ENCODE measurements around the gene FMO1. TPM values are rescaled to one million over a fixed set of nuclear protein-coding genes. Genes with fewer than 3 reads are reported as not detected.
"Not testable (repeated sequence)": the region's sequence is repeated elsewhere in the genome, so short reads cannot be mapped to it uniquely, and the experiment has no call there.

Gene FMO1
- total RNA-seq, 1 experiment from 2014 or later = not detected

- no peak for DNase-seq (ENCODE audit: low read depth)
Measured at GRCh38 chr1:171231326-171231725, 17.0 kb upstream of the FMO1 start.

DNA sequence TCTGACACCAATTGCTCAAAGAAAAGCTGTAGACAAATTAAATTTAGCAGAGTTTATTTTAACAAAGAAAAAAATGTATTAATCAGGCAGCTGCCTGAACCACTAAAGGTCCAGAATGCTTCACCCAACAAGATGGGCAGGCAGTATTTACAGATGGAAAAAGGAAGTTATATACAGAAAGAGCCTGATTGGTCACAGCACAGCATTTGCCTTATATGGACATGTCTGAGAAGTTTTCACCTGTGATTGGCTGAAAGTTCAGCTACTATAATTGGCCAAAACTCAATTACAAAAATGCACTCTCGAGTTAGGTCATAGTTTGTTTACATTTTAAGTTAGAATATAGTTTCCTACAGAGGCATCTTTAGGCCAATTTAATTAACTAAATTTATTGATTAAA is 15.1 kb upstream of the FMO1 start:
- DNase-seq (ENCODE audit: low read depth) = peak; percentile 36

- DNase-seq (ENCODE audit: low read depth) = not testable (repeated sequence)
Measured at GRCh38 chr1:171236231-171236630, 12.1 kb upstream of the FMO1 start.

GRCh38 chr1:171243878-171244277 is 4.4 kb upstream of the FMO1 start:
- no peak for DNase-seq (ENCODE audit: low read depth)

GRCh38 chr1:171245458-171246064 is 2.7 kb upstream of the FMO1 start:
- DNase-seq (ENCODE audit: low read depth) = peak; percentile 32

GRCh38 chr1:171247501-171247900 is 793 bp upstream of the FMO1 start:
- no peak for DNase-seq (ENCODE audit: low read depth)

- no peak for DNase-seq (ENCODE audit: low read depth)
Measured at GRCh38 chr1:171248841-171249240, 547 bp downstream of the FMO1 start.

- DNase-seq (ENCODE audit: low read depth) = no peak
Measured at GRCh38 chr1:171250263-171250662, 2.0 kb downstream of the FMO1 start.

- no peak for DNase-seq (ENCODE audit: low read depth)
Measured at GRCh38 chr1:171251042-171251951, 3.0 kb downstream of the FMO1 start.

DNA sequence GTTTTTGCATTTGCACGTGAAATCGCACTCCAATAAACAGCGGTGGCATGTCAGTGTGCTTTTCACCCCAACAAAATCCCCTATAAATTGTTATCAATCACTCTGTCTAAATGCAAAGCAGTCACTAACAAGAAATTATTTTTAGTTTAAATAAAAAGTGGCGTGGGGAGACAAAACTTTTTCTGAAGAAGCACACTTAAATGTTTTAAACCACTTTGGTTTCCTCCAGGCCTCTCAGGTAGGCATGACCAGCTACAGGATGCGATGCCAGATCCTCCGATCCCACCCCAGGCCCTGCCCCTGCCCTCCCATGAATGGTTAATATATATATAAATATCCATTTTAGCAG is 3.6 kb downstream of the FMO1 start:
- no peak for DNase-seq (ENCODE audit: low read depth)

GRCh38 chr1:171252482-171252881 is 4.2 kb downstream of the FMO1 start:
- no peak for DNase-seq (ENCODE audit: low read depth)

DNA sequence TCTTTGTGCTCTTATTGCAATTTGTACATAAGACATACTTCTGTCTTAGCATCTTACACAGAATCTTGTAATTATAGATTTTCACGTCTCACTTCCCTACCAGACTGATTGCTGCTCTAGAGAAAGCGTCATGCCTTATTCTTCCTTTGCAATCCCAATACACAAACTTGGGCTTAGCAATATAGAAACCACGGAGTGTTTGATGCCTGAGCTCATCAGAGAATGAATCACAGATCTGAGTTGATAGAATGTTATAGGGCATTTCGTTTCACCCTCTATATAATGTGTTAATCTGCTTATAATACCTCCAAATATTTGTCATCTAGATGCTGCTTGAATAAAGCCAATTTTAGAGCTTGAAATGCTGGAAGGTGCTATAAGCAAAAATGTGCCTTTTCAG is 6.6 kb downstream of the FMO1 start:
- peak; percentile 9 for DNase-seq (ENCODE audit: low read depth)

DNA sequence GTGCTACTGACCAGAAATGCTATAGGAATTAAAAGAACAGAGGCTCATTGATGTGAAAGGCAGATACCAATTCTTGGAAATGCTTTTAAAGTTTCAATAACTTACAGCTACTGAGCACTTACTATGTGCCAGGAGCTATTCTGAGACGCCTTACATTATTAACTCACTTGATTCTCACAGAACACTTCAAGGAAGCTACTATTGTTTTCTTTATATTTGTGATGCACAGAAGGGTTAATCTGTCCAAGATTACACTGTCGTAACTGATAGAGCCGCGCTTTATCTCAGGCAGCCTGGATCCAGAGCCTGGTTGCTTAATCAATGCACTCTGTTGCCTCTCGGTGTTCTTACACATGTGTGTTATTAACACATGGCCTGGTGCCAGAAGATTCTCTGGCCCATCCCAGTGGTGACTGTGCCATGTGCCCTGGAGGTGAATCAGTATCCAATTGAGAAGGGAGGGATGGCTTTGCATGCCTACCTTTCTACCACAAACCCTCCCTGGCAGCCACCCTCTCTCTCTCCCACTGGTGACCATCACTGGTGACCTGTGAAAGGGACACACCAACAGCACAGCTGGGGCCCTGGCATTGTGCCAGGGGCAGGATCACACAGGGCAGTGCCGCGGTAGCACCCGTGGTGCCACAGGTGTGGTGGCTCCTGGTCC is 8.8 kb downstream of the FMO1 start:
- DNase-seq (ENCODE audit: low read depth) = no peak

GRCh38 chr1:171257607-171258076 is 9.3 kb downstream of the FMO1 start:
- DNase-seq (ENCODE audit: low read depth) = no peak

- no peak for DNase-seq (ENCODE audit: low read depth)
Measured at GRCh38 chr1:171258429-171258828, 10.1 kb downstream of the FMO1 start.

DNA sequence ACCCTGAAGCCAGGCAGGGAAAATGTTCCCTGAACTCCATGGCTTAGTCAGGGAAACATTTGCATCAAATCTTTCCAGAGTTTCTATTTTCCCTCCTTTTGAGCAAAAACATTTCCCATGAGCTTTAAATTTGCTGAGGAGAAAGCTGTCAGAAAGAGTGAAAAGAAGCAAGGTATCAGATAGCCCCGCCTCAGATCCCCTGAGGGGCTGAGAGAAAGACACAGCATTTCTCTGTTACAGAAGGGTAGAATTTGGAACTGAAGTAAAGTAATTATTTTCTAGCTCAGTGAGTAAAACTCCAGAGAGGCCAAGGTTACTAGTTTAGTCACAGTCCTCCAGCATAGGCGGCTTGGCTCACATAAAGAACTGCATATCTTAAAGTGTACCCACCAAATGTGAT is 10.6 kb downstream of the FMO1 start:
- no peak for DNase-seq (ENCODE audit: low read depth)

GRCh38 chr1:171261336-171261735 is 13.0 kb downstream of the FMO1 start:
- no peak for DNase-seq (ENCODE audit: low read depth)

GRCh38 chr1:171263901-171264300 is 15.6 kb downstream of the FMO1 start:
- no peak for DNase-seq (ENCODE audit: low read depth)

DNA sequence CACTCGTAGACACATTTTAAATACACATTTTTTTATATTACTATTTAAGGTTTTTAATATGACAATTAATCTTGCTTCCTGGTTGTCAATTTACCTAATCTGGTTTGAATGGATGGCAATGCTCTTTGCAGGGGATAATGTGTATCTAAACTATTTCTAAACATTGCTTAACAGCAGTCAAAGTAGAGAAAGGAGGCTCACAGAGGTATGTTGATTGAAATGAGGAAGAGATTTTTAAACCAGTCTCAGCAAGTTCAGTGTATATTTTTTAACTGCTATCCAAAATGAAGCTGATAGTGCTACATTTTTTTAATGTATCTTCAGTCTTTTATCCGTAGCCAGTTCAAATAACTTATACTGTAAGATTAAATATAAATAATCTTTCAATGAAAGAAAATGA is 17.4 kb downstream of the FMO1 start:
- DNase-seq (ENCODE audit: low read depth) = no peak

- DNase-seq (ENCODE audit: low read depth) = no peak
Measured at GRCh38 chr1:171266930-171267329, 18.6 kb downstream of the FMO1 start.

- no peak for DNase-seq (ENCODE audit: low read depth)
Measured at GRCh38 chr1:171267391-171267790, 19.1 kb downstream of the FMO1 start.

- DNase-seq (ENCODE audit: low read depth) = no peak
Measured at GRCh38 chr1:171270806-171271205, 22.5 kb downstream of the FMO1 start.

All from HT1080 (cell line).